Amygdala (tissue), 56 donors: ENCODE data around the gene NBAS.
"Not testable (repeated sequence)": the region's sequence is repeated elsewhere in the genome, so short reads cannot be mapped to it uniquely, and the experiment has no call there.

Experiments used
- DNase-seq, 56 donors: peaks; one replicate each; lab custom pipeline; 2025; lab: John Stamatoyannopoulos, UW

Gene NBAS

GRCh38 chr2:15486770-15487169, 74.4 kb downstream of the NBAS start:
- no peak for DNase-seq

- no peak for DNase-seq
These were observed 75.2 kb downstream of the NBAS start for GRCh38 chr2:15485949-15486348.

- no peak for DNase-seq
These were observed 80.1 kb downstream of the NBAS start for GRCh38 chr2:15481000-15481399.

GRCh38 chr2:15480552-15480951, 80.6 kb downstream of the NBAS start:
- DNase-seq = no peak

GRCh38 chr2:15472876-15473275, 88.3 kb downstream of the NBAS start:
- no peak for DNase-seq

- DNase-seq = no peak
These were observed 89.0 kb downstream of the NBAS start for GRCh38 chr2:15472133-15472532.

GRCh38 chr2:15471606-15472005, 89.5 kb downstream of the NBAS start:
- no peak for DNase-seq

GRCh38 chr2:15460112-15460620, 101.0 kb downstream of the NBAS start:
- DNase-seq = no peak

GRCh38 chr2:15458277-15458676, 102.9 kb downstream of the NBAS start:
- no peak for DNase-seq

GRCh38 chr2:15457868-15458267, 103.3 kb downstream of the NBAS start:
- no peak for DNase-seq

- DNase-seq = no peak
These were observed 104.8 kb downstream of the NBAS start for GRCh38 chr2:15456352-15456751.

GRCh38 chr2:15450808-15451207, 110.3 kb downstream of the NBAS start:
- no peak for DNase-seq

- DNase-seq = no peak
These were observed 111.4 kb downstream of the NBAS start for GRCh38 chr2:15449556-15450236.

GRCh38 chr2:15448250-15448839, 112.8 kb downstream of the NBAS start:
- no peak for DNase-seq

- DNase-seq = no peak
These were observed 113.8 kb downstream of the NBAS start for GRCh38 chr2:15447381-15447780.

GRCh38 chr2:15446961-15447360, 114.2 kb downstream of the NBAS start:
- no peak for DNase-seq

GRCh38 chr2:15445891-15446562, 115.1 kb downstream of the NBAS start:
- no peak for DNase-seq

- DNase-seq = not testable (repeated sequence)
These were observed 121.2 kb downstream of the NBAS start for GRCh38 chr2:15439768-15440524.

GRCh38 chr2:15439366-15439765, 121.8 kb downstream of the NBAS start:
- not testable (repeated sequence) for DNase-seq

GRCh38 chr2:15436195-15436594, 124.9 kb downstream of the NBAS start:
- no peak for DNase-seq

- DNase-seq = no peak
These were observed 125.7 kb downstream of the NBAS start for GRCh38 chr2:15435474-15435873.
